GM21528 (cell line): ENCODE measurements around the gene POLD3.
A peak's percentile ranks its signal among the peaks of the same experiment; 100 is the strongest.

Experiments
- ATAC-seq: cut with Tn5 transposase; IDR thresholded peaks from one replicate; pipeline ENCODE4 v1.9.1; 2021; ENCODE audit warnings: mild to moderate bottlenecking, moderate library complexity; ENCODE audit not compliant: unreplicated experiment, low FRiP score

The POLD3 gene, protein sequence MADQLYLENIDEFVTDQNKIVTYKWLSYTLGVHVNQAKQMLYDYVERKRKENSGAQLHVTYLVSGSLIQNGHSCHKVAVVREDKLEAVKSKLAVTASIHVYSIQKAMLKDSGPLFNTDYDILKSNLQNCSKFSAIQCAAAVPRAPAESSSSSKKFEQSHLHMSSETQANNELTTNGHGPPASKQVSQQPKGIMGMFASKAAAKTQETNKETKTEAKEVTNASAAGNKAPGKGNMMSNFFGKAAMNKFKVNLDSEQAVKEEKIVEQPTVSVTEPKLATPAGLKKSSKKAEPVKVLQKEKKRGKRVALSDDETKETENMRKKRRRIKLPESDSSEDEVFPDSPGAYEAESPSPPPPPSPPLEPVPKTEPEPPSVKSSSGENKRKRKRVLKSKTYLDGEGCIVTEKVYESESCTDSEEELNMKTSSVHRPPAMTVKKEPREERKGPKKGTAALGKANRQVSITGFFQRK

GRCh38 chr11:74592441-74593362, at the start of gene POLD3:
POLD3 (plus strand) TSS chr11:74592582; CDS start chr11:74592659, 77 bp downstream.
- ATAC-seq = peak; percentile 94

DNA sequence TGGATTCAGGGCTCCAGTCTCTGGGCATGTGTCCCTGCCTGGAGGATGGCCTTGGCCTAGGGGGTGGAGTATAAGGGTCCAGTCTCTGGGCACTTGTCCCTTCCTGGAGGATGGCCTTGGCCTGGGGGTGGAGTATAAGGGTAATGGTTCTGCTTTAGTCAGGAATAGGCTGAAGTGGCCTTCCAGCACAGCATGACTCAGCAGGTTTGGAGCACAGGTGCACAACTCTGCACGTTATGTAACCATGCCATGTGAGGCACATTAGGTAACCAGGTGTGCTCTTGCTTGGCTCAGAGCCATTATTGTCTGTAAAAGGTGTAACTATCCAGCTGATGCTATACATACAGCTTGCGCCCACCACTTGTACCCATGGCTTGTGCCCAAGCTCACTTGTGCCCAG, 48.4 kb upstream of the POLD3 start:
- ATAC-seq = no peak

- ATAC-seq = no peak
Measured at GRCh38 chr11:74546752-74547151, 45.6 kb upstream of the POLD3 start.

DNA sequence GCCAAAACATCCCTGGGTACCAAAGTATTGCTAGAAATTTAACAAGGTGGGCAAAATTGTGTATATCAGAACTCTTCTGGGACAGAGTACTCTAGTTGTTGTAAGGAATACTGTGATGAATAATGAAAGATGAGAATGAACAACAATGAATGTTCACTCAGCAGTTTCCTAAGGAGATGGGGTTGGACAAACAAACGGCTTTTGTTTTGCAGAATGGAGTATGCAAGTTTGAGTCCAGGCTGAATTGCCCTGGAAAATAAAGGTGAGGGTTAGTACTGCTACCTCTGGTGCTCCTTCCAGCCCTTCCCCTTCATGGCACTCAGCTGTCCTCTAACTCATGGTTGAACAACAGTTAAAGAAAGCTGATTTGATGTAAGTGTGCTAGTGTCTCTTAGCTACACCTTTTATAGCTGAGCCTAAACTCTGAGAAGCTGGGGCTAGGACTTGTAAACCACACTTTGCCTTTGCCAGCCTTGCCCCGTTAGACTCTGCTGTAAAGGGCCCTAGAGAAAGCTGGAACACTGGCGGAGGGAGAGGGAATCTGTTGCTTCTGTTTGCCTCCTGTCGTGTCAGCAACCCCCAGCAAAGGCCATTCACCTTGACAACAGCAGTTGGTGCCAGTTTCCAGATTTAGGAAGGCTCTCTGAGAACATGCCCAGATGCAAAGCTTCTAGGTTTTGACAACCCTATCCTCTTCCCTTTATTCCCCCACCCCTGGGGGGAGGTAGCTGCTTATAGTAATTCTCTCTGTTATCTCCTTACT, 41.2 kb upstream of the POLD3 start:
- no peak for ATAC-seq

DNA sequence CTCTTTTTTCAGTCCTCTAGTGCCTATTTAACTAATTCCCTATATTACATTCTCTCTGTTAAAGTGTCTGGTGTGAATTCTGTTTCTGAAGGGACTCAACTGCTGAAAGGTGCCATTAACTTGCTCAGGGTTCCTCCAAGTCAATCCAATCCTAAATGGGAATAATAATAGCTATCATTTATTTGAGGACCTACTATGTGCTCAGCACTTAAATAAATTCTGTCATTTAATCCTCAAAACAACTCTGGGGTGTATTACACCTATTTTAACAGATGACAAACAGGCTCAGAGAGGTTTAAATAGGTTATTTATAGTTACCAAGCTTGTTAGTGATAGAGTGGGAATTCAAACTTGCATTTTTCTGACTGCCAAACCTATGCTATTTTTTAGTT, 40.6 kb upstream of the POLD3 start:
- ATAC-seq = no peak

DNA sequence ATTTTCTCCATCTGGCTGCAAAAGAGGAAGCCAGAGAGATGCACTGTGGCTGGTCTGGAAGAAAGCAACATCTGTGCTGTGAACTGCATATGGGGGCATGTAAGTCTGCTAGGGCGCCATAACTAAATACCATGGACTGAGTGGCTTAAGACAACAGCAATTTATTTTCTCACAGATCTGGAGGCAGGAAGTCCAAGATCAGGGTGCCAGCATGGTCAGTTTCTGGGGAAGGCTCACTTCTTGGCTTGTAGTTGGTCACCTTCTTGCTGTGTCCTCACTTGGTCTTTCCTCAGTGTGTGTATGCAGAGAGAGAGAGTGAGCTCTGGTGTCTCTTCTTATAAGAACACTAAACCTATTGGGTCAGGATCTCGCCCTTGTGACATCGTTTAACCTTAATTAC, 34.9 kb upstream of the POLD3 start:
- ATAC-seq = no peak

DNA sequence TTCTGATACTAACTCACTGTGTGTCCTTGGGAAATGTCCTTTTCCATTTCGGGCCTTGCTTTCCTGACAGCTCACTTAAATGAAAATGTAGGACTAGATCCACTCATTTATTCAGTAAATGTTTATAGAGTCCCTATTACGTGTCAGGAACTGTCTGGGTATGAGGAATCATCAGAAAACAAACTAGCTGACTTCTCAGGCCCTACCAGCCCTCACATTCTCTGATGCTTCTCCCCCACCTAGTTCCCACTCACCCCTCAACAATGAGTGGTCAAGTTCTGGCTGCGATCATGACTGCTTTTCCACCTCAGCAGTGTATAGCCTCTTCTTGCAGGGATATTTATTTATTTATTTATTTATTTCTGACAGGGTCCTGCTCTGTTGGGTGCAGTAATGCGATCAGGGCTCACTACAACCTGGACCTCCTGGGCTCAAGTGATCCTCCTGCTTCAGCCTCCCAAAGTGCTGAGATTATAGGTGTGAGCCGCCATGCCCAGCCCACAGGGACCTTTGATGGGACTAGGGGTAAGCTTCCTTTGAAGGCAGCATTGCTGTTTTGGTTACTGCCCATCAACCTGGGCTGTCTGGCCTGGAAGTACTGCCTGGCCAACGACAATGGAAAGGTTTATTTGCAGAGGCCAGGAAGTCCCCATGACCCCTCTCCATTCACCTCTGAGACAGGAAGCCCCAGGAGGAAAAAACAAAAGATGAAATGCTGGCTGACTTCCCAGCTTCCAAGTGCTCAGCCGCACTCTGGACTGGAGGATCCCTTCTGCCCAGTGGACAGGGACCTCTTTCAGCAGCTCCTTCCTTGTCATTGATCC, 33.1 kb upstream of the POLD3 start:
- no peak for ATAC-seq

- no peak for ATAC-seq
Measured at GRCh38 chr11:74559934-74560309, 32.5 kb upstream of the POLD3 start.

- no peak for ATAC-seq
Measured at GRCh38 chr11:74566146-74566960, 26.0 kb upstream of the POLD3 start.

DNA sequence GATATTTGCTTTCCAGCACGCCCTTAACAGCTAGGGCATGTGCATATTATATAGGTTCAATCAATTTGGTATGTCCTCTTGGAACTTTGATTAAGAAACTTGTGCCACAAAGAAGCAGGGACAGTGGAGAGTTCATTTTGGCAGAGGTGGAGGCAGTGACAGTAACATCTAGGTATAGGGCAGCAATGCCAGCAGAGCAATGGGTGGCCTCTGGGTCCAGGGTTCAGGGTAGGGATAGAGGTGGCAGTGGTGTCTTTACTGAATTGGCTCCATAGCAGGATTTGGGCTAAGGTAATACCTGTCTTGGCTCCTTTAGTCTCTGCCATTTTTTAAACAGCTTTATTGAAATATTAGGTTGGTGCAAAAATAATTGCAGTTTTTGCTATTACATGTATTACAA, 24.4 kb upstream of the POLD3 start:
- ATAC-seq = no peak

GRCh38 chr11:74570266-74571061, 21.9 kb upstream of the POLD3 start:
- ATAC-seq = no peak

GRCh38 chr11:74571062-74571399, 21.4 kb upstream of the POLD3 start:
- ATAC-seq = no peak

DNA sequence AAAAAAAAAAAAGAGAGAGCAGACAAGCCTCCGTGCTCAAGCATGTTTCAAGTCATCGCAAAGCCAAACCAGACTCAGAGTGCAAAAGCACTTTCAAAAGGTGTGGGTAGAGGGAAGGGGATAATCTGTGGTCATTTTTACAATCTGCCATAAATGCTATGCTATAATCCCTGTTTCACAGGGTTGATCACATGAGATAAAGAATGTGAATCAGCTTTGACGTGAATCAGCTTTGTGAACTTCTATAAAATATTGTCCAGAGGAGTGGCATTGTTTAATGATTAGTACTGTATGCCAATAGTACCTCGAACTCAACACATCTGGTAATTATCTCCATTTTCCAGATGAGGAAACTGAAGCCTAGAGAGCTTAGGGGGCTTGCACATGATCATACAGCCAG, 20.0 kb upstream of the POLD3 start:
- no peak for ATAC-seq

GRCh38 chr11:74574563-74574962, 17.8 kb upstream of the POLD3 start:
- no peak for ATAC-seq

GRCh38 chr11:74575999-74576398, 16.4 kb upstream of the POLD3 start:
- no peak for ATAC-seq

DNA sequence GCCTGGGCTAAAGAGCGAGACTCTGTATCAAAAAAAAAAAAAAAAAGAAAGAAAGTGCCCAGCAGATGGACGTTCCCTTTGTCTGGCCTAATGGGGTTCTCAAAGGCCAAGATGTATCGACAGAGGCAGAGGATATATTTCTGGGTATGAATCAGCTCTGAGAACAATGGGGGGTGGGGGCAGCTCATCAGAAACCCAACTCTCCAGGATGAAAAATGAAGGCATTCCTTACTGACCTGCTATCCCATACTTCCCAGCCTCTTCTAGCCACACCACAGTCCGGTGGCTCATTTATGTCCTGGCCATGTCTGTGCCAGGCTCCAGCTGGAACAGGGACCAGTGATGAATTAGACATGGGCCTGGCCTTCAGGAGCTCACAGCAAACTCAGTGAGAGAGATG, 15.2 kb upstream of the POLD3 start:
- ATAC-seq = no peak

DNA sequence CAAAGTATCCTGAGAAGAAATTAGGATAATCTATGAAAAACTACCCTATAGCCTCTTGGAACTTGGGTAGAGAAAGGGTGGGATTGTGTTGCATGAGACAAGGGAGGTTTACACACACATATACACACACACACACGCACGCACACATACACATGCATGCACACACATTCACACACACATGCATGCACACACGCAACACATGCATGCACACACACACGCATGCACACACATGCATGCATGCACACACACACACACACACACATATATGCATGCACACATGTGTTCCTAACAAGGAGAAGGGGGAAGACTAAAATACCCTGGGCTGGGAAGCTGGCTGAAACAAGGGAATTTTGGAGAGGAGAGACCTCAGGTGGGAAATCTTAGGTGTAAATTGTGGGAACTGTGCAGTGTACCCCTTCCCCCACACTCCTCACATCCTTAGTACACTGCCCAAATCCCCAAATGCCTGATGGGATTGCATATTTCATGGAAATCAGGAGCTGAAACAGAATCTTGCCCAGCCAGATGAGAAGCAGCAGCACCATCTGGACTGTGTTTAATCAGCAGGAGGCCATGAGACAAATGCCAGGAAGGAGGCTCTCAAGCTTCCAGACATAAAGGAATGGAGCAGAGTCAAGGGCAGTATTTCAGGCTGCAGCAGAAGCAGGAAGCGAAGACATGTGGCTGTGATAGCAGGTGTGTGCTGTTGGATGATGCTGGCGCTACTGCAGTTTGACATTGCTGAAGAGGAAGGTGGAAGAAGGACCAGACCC, 14.6 kb upstream of the POLD3 start:
- no peak for ATAC-seq
